ENCODE measurements around the gene OR56A1. TPM values are rescaled to one million over a fixed set of nuclear protein-coding genes. Genes with fewer than 3 reads are reported as not detected.

The OR56A1 gene
- total and polyA plus RNA-seq, 2 donors (not counting 1 experiment from before 2014, with no cell fraction given) = not detected

- H3K36me3 ChIP-seq (replicated peaks in 1 of 2; ENCODE audit: control extremely low read depth in 1 of 2, control insufficient read depth in 1 of 2, extremely low read depth in 1 of 2, insufficient read depth in 2 of 2, low read length in 1 of 2) = no peaks in the 10 kb centered on the region
- H2AFZ ChIP-seq (ENCODE audit: insufficient read depth, low read depth, low read length, poor library complexity, severe bottlenecking) = no peak within 1 kb of the TSS
- H3K4me3 Mint-ChIP-seq = no peak within 1 kb of the TSS
- ChIA-PET POLR2A (no interaction called here), CTCF (no interaction called here)
- H3K27me3 Mint-ChIP-seq = peaks cover 18% of the 10 kb centered on the region
- intact Hi-C loops (cut with micrococcal nuclease) = no loop called here
- DNase-seq (no peak), ATAC-seq (ENCODE audit: low read depth) (no peak)
- H3K9me3 Mint-ChIP-seq (ENCODE audit: insufficient read depth) = no peaks in the 10 kb centered on the region
- H3K27ac ChIP-seq (ENCODE audit: low read length in 2 of 2) = no peak within 1 kb of the TSS
- H3K27ac Mint-ChIP-seq = no peak within 1 kb of the TSS
- H3K4me3 ChIP-seq (ENCODE audit: control extremely low read depth in 1 of 5, extremely low read depth in 1 of 5, insufficient read depth in 1 of 5, low read depth in 2 of 5, low read length in 4 of 5) = no peak within 1 kb of the TSS
- H3K27me3 ChIP-seq (replicated peaks in 1 of 4; ENCODE audit: control extremely low read depth in 1 of 4, control insufficient read depth in 3 of 4, insufficient read depth in 4 of 4, low read length in 3 of 4) = no peaks in the 10 kb centered on the region
- no peak within 1 kb of the TSS for H3K4me2 ChIP-seq (replicated peaks; ENCODE audit: low read depth, low read length, poor library complexity, severe bottlenecking)
- H3K9me3 ChIP-seq (ENCODE audit: control extremely low read depth in 1 of 3, control insufficient read depth in 2 of 3, insufficient read depth in 1 of 3, low read length in 2 of 3) = no peaks in the 10 kb centered on the region
- no peaks in the 10 kb centered on the region for H4K20me1 ChIP-seq (ENCODE audit: control insufficient read depth, insufficient read depth, low read length, poor library complexity, severe bottlenecking)
- H3K9ac ChIP-seq (ENCODE audit: low read length) = no peak within 1 kb of the TSS
- H3K4me1 Mint-ChIP-seq = no peaks in the 10 kb centered on the region
- TF ChIP-seq, protein P1, sequence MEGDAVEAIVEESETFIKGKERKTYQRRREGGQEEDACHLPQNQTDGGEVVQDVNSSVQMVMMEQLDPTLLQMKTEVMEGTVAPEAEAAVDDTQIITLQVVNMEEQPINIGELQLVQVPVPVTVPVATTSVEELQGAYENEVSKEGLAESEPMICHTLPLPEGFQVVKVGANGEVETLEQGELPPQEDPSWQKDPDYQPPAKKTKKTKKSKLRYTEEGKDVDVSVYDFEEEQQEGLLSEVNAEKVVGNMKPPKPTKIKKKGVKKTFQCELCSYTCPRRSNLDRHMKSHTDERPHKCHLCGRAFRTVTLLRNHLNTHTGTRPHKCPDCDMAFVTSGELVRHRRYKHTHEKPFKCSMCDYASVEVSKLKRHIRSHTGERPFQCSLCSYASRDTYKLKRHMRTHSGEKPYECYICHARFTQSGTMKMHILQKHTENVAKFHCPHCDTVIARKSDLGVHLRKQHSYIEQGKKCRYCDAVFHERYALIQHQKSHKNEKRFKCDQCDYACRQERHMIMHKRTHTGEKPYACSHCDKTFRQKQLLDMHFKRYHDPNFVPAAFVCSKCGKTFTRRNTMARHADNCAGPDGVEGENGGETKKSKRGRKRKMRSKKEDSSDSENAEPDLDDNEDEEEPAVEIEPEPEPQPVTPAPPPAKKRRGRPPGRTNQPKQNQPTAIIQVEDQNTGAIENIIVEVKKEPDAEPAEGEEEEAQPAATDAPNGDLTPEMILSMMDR (IDR thresholded peaks at IDR 0.05) = no peak
- TF ChIP-seq EZH2 (IDR thresholded peaks at IDR 0.05; ENCODE audit: borderline replicate concordance, insufficient read depth, low read depth, low read length, poor library complexity, severe bottlenecking) = no peak
- no peaks in the 10 kb centered on the region for H3K4me1 ChIP-seq (ENCODE audit: control insufficient read depth in 2 of 2, insufficient read depth in 2 of 2, low read length in 2 of 2)
- no peaks in the 10 kb centered on the region for H3K79me2 ChIP-seq (ENCODE audit: control insufficient read depth, insufficient read depth, low read length)
Observed at GRCh38 chr11:6006846-6007245, 23.7 kb downstream of the OR56A1 start, which contains the start of gene OR56A4. TSS of gene OR56A4 (minus strand) at chr11:6006946. CDS start at chr11:6002992, 3,954 bp downstream.

DNA sequence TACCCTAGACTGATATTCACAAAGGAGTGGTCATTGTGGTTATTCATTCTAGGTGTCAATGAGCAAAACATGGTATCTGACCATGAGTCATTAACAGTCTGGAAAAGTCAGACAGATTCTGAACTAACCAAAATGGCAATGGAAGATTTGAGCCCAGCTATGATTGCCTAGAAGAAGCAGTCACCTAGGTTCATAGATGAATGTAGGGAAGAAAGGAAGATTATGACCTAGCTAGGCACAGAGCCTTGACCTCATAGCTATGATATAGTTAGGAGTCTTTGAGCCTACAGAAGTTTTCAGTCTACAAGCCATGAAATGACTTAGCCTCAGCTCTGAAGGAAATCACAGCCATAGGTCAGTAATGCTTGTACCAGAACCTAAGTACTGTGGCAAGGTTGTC, 24.2 kb downstream of the OR56A1 start:
- POLR2A ChIA-PET = no interaction called here
- Histone ChIP-seq H3K27me3 (replicated peaks in 1 of 4; ENCODE audit: control extremely low read depth in 1 of 4, control insufficient read depth in 3 of 4, insufficient read depth in 4 of 4, low read length in 3 of 4) (no peaks in the 10 kb centered on the region), H3K9ac (ENCODE audit: low read length) (no peak overlapping the region), H3K4me2 (replicated peaks; ENCODE audit: low read depth, low read length, poor library complexity, severe bottlenecking) (no peak overlapping the region), H3K79me2 (ENCODE audit: control insufficient read depth, insufficient read depth, low read length) (no peaks in the 10 kb centered on the region), H3K4me3 (ENCODE audit: control extremely low read depth in 1 of 5, extremely low read depth in 1 of 5, insufficient read depth in 1 of 5, low read depth in 2 of 5, low read length in 4 of 5) (no peak overlapping the region), H4K20me1 (ENCODE audit: control insufficient read depth, insufficient read depth, low read length, poor library complexity, severe bottlenecking) (no peaks in the 10 kb centered on the region), H2AFZ (ENCODE audit: insufficient read depth, low read depth, low read length, poor library complexity, severe bottlenecking) (no peak overlapping the region), H3K27ac (ENCODE audit: low read length in 2 of 2) (no peak overlapping the region), H3K36me3 (replicated peaks in 1 of 2; ENCODE audit: control extremely low read depth in 1 of 2, control insufficient read depth in 1 of 2, extremely low read depth in 1 of 2, insufficient read depth in 2 of 2, low read length in 1 of 2) (no peaks in the 10 kb centered on the region), H3K9me3 (ENCODE audit: control extremely low read depth in 1 of 3, control insufficient read depth in 2 of 3, insufficient read depth in 1 of 3, low read length in 2 of 3) (no peaks in the 10 kb centered on the region), H3K4me1 (ENCODE audit: control insufficient read depth in 2 of 2, insufficient read depth in 2 of 2, low read length in 2 of 2) (no peaks in the 10 kb centered on the region)
- no peaks in the 10 kb centered on the region for H3K9me3 Mint-ChIP-seq (ENCODE audit: insufficient read depth)
- H3K27ac Mint-ChIP-seq = no peak overlapping the region
- peaks cover 15% of the 10 kb centered on the region for H3K27me3 Mint-ChIP-seq
- H3K4me1 Mint-ChIP-seq = no peaks in the 10 kb centered on the region
- TF ChIP-seq EZH2 (IDR thresholded peaks at IDR 0.05; ENCODE audit: borderline replicate concordance, insufficient read depth, low read depth, low read length, poor library complexity, severe bottlenecking) = no peak
- TF ChIP-seq, protein P1 (IDR thresholded peaks at IDR 0.05) = no peak
- intact Hi-C loops (cut with micrococcal nuclease) = no loop called here
- CTCF ChIA-PET = no interaction called here
- no peak for ATAC-seq (ENCODE audit: low read depth)
- H3K4me3 Mint-ChIP-seq = no peak overlapping the region
- no peak for DNase-seq
